ENCODE results near the gene CRIP1. TPM values are rescaled to one million over a fixed set of nuclear protein-coding genes. Genes with fewer than 3 reads are reported as not detected.

CRIP1 gene
- total and polyA plus RNA-seq, 2 experiments from 2014 or later, result 1.8 to 14.7 TPM

- H3K9me2 ChIP-seq (replicated peaks; ENCODE audit: insufficient read depth), result no peaks in the 10 kb centered on the region
- no peaks in the 10 kb centered on the region for H3K27me3 ChIP-seq
- no peak overlapping the region for H3K4me2 ChIP-seq
- no peak overlapping the region for H2AFZ ChIP-seq
- no peaks in the 10 kb centered on the region for H3K9me3 ChIP-seq (ENCODE audit: low read depth)
- H4K20me1 ChIP-seq (ENCODE audit: insufficient read depth, poor library complexity, severe bottlenecking), result no peaks in the 10 kb centered on the region
- TF ChIP-seq EZH2phosphoT487 (IDR thresholded peaks at IDR 0.05; ENCODE audit: low read depth, severe bottlenecking, unreplicated experiment), result no peak
- TF ChIP-seq, protein P1, sequence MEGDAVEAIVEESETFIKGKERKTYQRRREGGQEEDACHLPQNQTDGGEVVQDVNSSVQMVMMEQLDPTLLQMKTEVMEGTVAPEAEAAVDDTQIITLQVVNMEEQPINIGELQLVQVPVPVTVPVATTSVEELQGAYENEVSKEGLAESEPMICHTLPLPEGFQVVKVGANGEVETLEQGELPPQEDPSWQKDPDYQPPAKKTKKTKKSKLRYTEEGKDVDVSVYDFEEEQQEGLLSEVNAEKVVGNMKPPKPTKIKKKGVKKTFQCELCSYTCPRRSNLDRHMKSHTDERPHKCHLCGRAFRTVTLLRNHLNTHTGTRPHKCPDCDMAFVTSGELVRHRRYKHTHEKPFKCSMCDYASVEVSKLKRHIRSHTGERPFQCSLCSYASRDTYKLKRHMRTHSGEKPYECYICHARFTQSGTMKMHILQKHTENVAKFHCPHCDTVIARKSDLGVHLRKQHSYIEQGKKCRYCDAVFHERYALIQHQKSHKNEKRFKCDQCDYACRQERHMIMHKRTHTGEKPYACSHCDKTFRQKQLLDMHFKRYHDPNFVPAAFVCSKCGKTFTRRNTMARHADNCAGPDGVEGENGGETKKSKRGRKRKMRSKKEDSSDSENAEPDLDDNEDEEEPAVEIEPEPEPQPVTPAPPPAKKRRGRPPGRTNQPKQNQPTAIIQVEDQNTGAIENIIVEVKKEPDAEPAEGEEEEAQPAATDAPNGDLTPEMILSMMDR (IDR thresholded peaks at IDR 0.05; ENCODE audit: poor library complexity), result no peak
- H3K4me3 ChIP-seq, result no peak overlapping the region
- peaks cover 1% of the 10 kb centered on the region for H3K4me1 ChIP-seq (ENCODE audit: insufficient read depth)
- WGBS (ENCODE audit: low lambda C conversion rate, missing lambda C conversion rate), result 84% methylated on average over 20 of the region's 20 CpGs
- no peak for DNase-seq (ENCODE audit: low spot score)
- H3K36me3 ChIP-seq (replicated peaks; ENCODE audit: insufficient read depth, low read depth), result no peaks in the 10 kb centered on the region
- no peak overlapping the region for H3K27ac ChIP-seq
- no peaks in the 10 kb centered on the region for H3K79me2 ChIP-seq
Measured at GRCh38 chr14:105465209-105466031, 21.3 kb upstream of the CRIP1 start.

DNA sequence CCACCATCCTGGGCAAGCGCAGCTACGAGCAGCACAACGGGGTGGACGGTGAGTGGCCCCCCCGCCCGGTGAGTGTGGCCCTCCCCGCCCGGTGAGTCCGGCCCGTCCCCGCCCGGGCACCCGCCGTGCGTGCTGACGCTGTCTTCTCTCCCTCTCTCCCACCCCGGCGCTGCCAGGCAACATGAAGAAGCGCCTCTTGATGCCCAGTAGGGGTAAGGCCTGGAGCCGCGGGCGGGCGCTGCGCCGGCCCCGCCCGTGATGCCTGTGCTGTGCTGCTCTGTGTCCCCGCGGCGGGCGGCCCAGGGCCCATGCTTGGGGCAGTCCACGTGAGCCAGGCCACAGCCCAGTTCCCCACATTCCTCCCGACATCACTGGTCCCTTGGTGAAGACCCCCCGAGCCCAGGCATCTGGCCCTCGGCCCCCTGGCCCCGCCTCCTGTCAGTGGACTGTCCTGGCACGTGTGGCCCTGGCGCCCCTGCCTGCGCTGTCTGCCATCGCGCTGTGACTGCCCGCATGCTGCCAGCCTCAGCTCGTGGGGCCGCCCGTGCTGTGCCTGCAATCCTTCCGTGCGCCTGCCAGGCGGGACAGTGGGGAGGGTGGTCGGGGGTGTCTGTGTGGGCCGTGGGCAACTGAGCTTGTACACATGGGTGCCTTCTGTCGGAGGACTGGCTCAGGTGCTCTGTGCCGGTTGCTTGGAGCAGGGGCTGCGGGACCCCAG is 20.0 kb upstream of the CRIP1 start:
- no peak overlapping the region for H3K27ac ChIP-seq
- no peaks in the 10 kb centered on the region for H3K27me3 ChIP-seq
- no peak overlapping the region for H3K4me2 ChIP-seq
- TF ChIP-seq EZH2phosphoT487 (IDR thresholded peaks at IDR 0.05; ENCODE audit: low read depth, severe bottlenecking, unreplicated experiment) (no peak), EZH2 (IDR thresholded peaks at IDR 0.05; ENCODE audit: borderline replicate concordance) (no peak)
- TF ChIP-seq, protein P1 (IDR thresholded peaks at IDR 0.05; ENCODE audit: poor library complexity), result no peak
- no peaks in the 10 kb centered on the region for H4K20me1 ChIP-seq (ENCODE audit: insufficient read depth, poor library complexity, severe bottlenecking)
- no peaks in the 10 kb centered on the region for H3K79me2 ChIP-seq
- no peaks in the 10 kb centered on the region for H3K9me2 ChIP-seq (replicated peaks; ENCODE audit: insufficient read depth)
- WGBS (ENCODE audit: low lambda C conversion rate, missing lambda C conversion rate), result 95% methylated on average over 20 of the region's 53 CpGs
- no peaks in the 10 kb centered on the region for H3K9me3 ChIP-seq (ENCODE audit: low read depth)
- no peak for DNase-seq (ENCODE audit: low spot score)
- H3K4me3 ChIP-seq, result no peak overlapping the region
- no peak overlapping the region for H2AFZ ChIP-seq
- H3K4me1 ChIP-seq (ENCODE audit: insufficient read depth), result peaks cover 14% of the 10 kb centered on the region
- H3K36me3 ChIP-seq (replicated peaks; ENCODE audit: insufficient read depth, low read depth), result no peaks in the 10 kb centered on the region

DNA sequence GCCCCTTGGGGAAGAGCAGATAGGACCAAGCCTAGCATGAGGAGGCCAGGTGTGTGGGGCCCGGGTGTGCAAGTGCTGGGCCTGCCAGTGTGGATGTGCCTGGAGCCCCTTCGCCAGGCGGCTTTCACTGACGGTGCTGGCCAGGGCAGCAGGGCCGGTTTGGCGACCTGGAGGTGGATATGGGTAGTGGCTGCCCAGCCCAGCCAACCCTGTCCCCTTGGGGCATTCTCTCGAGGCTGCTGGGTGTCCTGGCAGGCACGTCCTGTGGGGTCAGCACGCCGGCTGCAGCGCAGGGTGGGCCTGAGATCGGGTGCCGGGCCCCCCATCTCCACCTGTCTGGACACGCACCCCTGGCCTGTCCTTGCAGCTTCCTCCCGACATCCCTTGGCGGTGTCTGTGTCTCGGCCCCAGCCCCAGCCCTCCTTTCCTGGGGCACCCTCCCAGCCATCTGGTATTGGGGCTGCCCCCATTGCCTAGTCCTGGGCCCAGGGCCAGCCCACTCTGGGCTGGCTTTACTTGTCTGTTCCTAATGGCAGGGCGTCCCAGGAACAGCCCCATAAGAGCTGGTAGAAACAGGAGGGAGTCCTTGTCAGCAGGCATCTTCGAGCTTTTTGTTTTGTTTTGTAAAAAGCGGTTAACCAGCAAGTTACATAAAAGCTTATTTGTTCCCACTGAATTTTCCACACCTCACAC is 19.3 kb upstream of the CRIP1 start:
- no peak for TF ChIP-seq EZH2 (IDR thresholded peaks at IDR 0.05; ENCODE audit: borderline replicate concordance)
- TF ChIP-seq, protein P1 (IDR thresholded peaks at IDR 0.05; ENCODE audit: poor library complexity), result no peak
- TF ChIP-seq EZH2phosphoT487 (IDR thresholded peaks at IDR 0.05; ENCODE audit: low read depth, severe bottlenecking, unreplicated experiment), result no peak
- WGBS (ENCODE audit: low lambda C conversion rate, missing lambda C conversion rate), result 89% methylated on average over 20 of the region's 20 CpGs
- DNase-seq (ENCODE audit: low spot score), result no peak
- Histone ChIP-seq H3K9me3 (ENCODE audit: low read depth) (no peaks in the 10 kb centered on the region), H3K4me2 (no peak overlapping the region), H2AFZ (no peak overlapping the region), H3K9me2 (replicated peaks; ENCODE audit: insufficient read depth) (no peaks in the 10 kb centered on the region), H3K27ac (no peak overlapping the region), H3K79me2 (no peaks in the 10 kb centered on the region), H3K36me3 (replicated peaks; ENCODE audit: insufficient read depth, low read depth) (no peaks in the 10 kb centered on the region), H3K27me3 (no peaks in the 10 kb centered on the region), H4K20me1 (ENCODE audit: insufficient read depth, poor library complexity, severe bottlenecking) (no peaks in the 10 kb centered on the region), H3K4me3 (no peak overlapping the region), H3K4me1 (ENCODE audit: insufficient read depth) (peaks cover 18% of the 10 kb centered on the region)
